Measurements from ENCODE around the gene GPN1. TPM values are rescaled to one million over a fixed set of nuclear protein-coding genes. Genes with fewer than 3 reads are reported as not detected.

GPN1 gene
- total and polyA plus RNA-seq, 2 experiments from 2014 or later, result 25.1 to 41.4 TPM

DNA sequence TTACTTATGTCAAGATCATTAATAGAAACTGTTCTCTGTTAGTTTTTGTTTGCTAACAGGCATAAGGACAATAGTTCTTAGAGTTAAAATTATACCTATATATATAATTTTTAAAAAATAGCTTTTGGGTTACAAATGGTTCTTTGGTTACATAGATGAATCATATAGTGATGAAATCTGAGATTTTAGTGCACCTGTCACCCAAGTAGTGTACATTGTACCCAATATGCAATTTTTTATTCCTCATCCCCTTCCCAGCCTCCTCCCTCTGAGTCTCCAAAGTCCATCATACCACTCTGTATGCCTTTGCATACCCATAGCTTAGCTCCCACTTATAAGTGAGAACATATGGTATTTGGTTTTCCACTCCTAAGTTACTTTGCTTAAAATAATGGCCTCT lies 61.2 kb downstream of the GPN1 start:
- Histone ChIP-seq H3K79me2 (ENCODE audit: insufficient read depth) (no peaks in the 10 kb centered on the region), H3K9ac (no peak overlapping the region), H3K27ac (no peak overlapping the region), H3K9me3 (ENCODE audit: low read depth) (no peaks in the 10 kb centered on the region), H3K9me2 (ENCODE audit: insufficient read depth) (no peaks in the 10 kb centered on the region), H3K4me2 (ENCODE audit: unreplicated experiment) (no peak overlapping the region), H2AFZ (no peak overlapping the region), H3K4me1 (ENCODE audit: insufficient read depth) (no peaks in the 10 kb centered on the region), H3K36me3 (ENCODE audit: low read depth) (peaks cover 27% of the 10 kb centered on the region), H3F3A (ENCODE audit: insufficient read depth) (peaks cover 6% of the 10 kb centered on the region; the same call in 1 of the 2 replicates), H3K4me3 (no peak overlapping the region), H3K27me3 (replicated peaks; ENCODE audit: insufficient read depth) (no peaks in the 10 kb centered on the region), H4K20me1 (ENCODE audit: insufficient read depth) (no peaks in the 10 kb centered on the region)
- DNase-seq, result no peak
- in situ Hi-C loops (cut with MboI), result no loop called here
- TF ChIP-seq EZH2phosphoT487 (IDR thresholded peaks at IDR 0.05; ENCODE audit: insufficient read depth, low read depth) (no peak), EZH2 (IDR thresholded peaks at IDR 0.05; ENCODE audit: insufficient read depth, poor library complexity, severe bottlenecking) (no peak)

DNA sequence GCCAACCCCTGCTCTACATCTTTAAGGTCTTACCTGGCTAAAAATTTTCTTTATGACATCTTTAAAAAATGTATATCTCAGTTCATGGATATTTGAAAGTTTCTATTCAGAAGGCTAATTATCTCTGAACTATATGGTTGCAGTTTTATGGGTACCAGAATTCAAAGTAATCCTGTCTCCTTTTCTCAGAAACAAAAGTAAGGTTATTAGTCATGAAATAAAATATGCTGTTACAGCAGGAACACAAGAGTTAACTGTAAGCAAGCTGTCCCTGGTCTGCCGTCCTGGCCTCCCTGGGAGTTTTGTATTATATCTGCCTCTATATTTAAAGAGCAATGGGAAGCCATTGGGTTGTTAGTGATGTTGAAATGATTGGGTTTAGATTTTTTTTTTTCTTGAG lies 68.8 kb downstream of the GPN1 start:
- in situ Hi-C loops (cut with MboI), result no loop called here

More for the DNA sequence above, 68.8 kb downstream of the GPN1 start:
- TF ChIP-seq EZH2 (IDR thresholded peaks at IDR 0.05; ENCODE audit: insufficient read depth, poor library complexity, severe bottlenecking) (no peak), EZH2phosphoT487 (IDR thresholded peaks at IDR 0.05; ENCODE audit: insufficient read depth, low read depth) (no peak)
- Histone ChIP-seq H3K27me3 (replicated peaks; ENCODE audit: insufficient read depth) (no peaks in the 10 kb centered on the region), H3K27ac (no peak overlapping the region), H3K9me2 (ENCODE audit: insufficient read depth) (no peaks in the 10 kb centered on the region), H3K9me3 (ENCODE audit: low read depth) (no peaks in the 10 kb centered on the region), H3K36me3 (ENCODE audit: low read depth) (no peaks in the 10 kb centered on the region), H2AFZ (no peak overlapping the region), H3K4me3 (no peak overlapping the region), H3F3A (ENCODE audit: insufficient read depth) (no peaks in the 10 kb centered on the region; the same call in 1 of the 2 replicates), H4K20me1 (ENCODE audit: insufficient read depth) (no peaks in the 10 kb centered on the region), H3K4me1 (ENCODE audit: insufficient read depth) (0 out of 2 replicates have a peak, but pooled peaks cover 8% of the 10 kb centered on the region), H3K9ac (no peak overlapping the region), H3K4me2 (ENCODE audit: unreplicated experiment) (no peak overlapping the region), H3K79me2 (ENCODE audit: insufficient read depth) (no peaks in the 10 kb centered on the region)
- no peak for DNase-seq
- WGBS, 2 experiments (ENCODE audit: low coverage in 1 of 2, low lambda C conversion rate in 2 of 2, missing lambda C conversion rate in 2 of 2), result 68 to 73% methylated on average over 1 of the region's 1 CpG

Small RNA genes within 50 kb of the gene (small RNA-seq; reads per million reads assigned to genes)
- gene RF00340 (ENCODE audit: low read depth, low replicate concordance), result not detected

Other genes starting within 250 kb of the GPN1 start
- 6.7 and 9.5 TPM in 2 replicates for gene ZNF513, start 248.3 kb upstream of the GPN1 start, total RNA-seq (2014; rRNA removed; shearing (Covaris generic))
- gene ZNF513, start 248.3 kb upstream of the GPN1 start, polyA plus RNA-seq (2016; fragmentation: Nextera tagmentation; extraction: Ambion mirVana), result 6.0 and 6.6 TPM in 2 replicates
- 75.1 and 81.5 TPM in 2 replicates for gene PPM1G, start 219.5 kb upstream of the GPN1 start, total RNA-seq (2014; rRNA removed; shearing (Covaris generic))
- gene PPM1G, start 219.5 kb upstream of the GPN1 start, polyA plus RNA-seq (2016; fragmentation: Nextera tagmentation; extraction: Ambion mirVana), result 72.4 and 72.7 TPM in 2 replicates
- gene NRBP1, start 200.4 kb upstream of the GPN1 start, total RNA-seq (2014; rRNA removed; shearing (Covaris generic)), result 145 and 165 TPM in 2 replicates
- 201 and 219 TPM in 2 replicates for gene NRBP1, start 200.4 kb upstream of the GPN1 start, polyA plus RNA-seq (2016; fragmentation: Nextera tagmentation; extraction: Ambion mirVana)
- not detected in 2 replicates for gene KRTCAP3, start 186.7 kb upstream of the GPN1 start, total RNA-seq (2014; rRNA removed; shearing (Covaris generic))
- 0.56 and 0.67 TPM in 2 replicates for gene KRTCAP3, start 186.7 kb upstream of the GPN1 start, polyA plus RNA-seq (2016; fragmentation: Nextera tagmentation; extraction: Ambion mirVana)
- gene IFT172, start 139.3 kb upstream of the GPN1 start, total RNA-seq (2014; rRNA removed; shearing (Covaris generic)), result 9.9 and 19.9 TPM in 2 replicates
- 8.1 and 8.6 TPM in 2 replicates for gene IFT172, start 139.3 kb upstream of the GPN1 start, polyA plus RNA-seq (2016; fragmentation: Nextera tagmentation; extraction: Ambion mirVana)
- gene FNDC4, start 133.8 kb upstream of the GPN1 start, total RNA-seq (2014; rRNA removed; shearing (Covaris generic)), result 24.2 and 31.2 TPM in 2 replicates
- gene FNDC4, start 133.8 kb upstream of the GPN1 start, polyA plus RNA-seq (2016; fragmentation: Nextera tagmentation; extraction: Ambion mirVana), result 18.2 and 20.2 TPM in 2 replicates
- 0.11 TPM in 1 of 2 replicates, not detected in the other for gene GCKR, start 132.2 kb upstream of the GPN1 start, total RNA-seq (2014; rRNA removed; shearing (Covaris generic))
- 0.59 and 0.71 TPM in 2 replicates for gene GCKR, start 132.2 kb upstream of the GPN1 start, polyA plus RNA-seq (2016; fragmentation: Nextera tagmentation; extraction: Ambion mirVana)
- gene ZNF512, start 46.0 kb upstream of the GPN1 start, total RNA-seq (2014; rRNA removed; shearing (Covaris generic)), result 13.3 and 16.1 TPM in 2 replicates
- gene ZNF512, start 46.0 kb upstream of the GPN1 start, polyA plus RNA-seq (2016; fragmentation: Nextera tagmentation; extraction: Ambion mirVana), result 13.7 and 16.7 TPM in 2 replicates
- 1.6 and 3.4 TPM in 2 replicates for gene CCDC121, start within 50 bp of the GPN1 start, total RNA-seq (2014; rRNA removed; shearing (Covaris generic))
- 0.50 and 0.87 TPM in 2 replicates for gene CCDC121, start within 50 bp of the GPN1 start, polyA plus RNA-seq (2016; fragmentation: Nextera tagmentation; extraction: Ambion mirVana)
- 24.6 and 25.3 TPM in 2 replicates for gene SUPT7L, start 34.6 kb downstream of the GPN1 start, total RNA-seq (2014; rRNA removed; shearing (Covaris generic))
- gene SUPT7L, start 34.6 kb downstream of the GPN1 start, polyA plus RNA-seq (2016; fragmentation: Nextera tagmentation; extraction: Ambion mirVana), result 22.0 and 23.3 TPM in 2 replicates
- gene SLC4A1AP, start 34.8 kb downstream of the GPN1 start, total RNA-seq (2014; rRNA removed; shearing (Covaris generic)), result 21.0 and 23.9 TPM in 2 replicates
- gene SLC4A1AP, start 34.8 kb downstream of the GPN1 start, polyA plus RNA-seq (2016; fragmentation: Nextera tagmentation; extraction: Ambion mirVana), result 22.4 and 24.4 TPM in 2 replicates
- gene MRPL33, start 142.7 kb downstream of the GPN1 start, total RNA-seq (2014; rRNA removed; shearing (Covaris generic)), result 24.2 and 70.8 TPM in 2 replicates
- gene MRPL33, start 142.7 kb downstream of the GPN1 start, polyA plus RNA-seq (2016; fragmentation: Nextera tagmentation; extraction: Ambion mirVana), result 338 and 340 TPM in 2 replicates